PC-3 (cell line): ENCODE results near the gene SVOPL.

Experiments
- CTCF ChIP-seq: fragments of 300-600 bp; sonication (generic); conservative IDR thresholded peaks from 2 replicates; pipeline ENCODE4 v1.5.1; 2017; ENCODE audit warnings: antibody characterized with exemption, low read depth, mild to moderate bottlenecking, low read length
- EZH2 ChIP-seq: fragments of 300-600 bp; sonication (generic); IDR thresholded peaks from one replicate; pipeline ENCODE4 v1.6.1; 2017; ENCODE audit warnings: antibody characterized with exemption, mild to moderate bottlenecking, low read length; ENCODE audit not compliant: unreplicated experiment
- EZH2phosphoT487 ChIP-seq: fragments of 300-600 bp; sonication (generic); IDR thresholded peaks from 2 replicates; pipeline ENCODE4 v1.6.1; 2018; ENCODE audit warnings: mild to moderate bottlenecking, antibody characterized with exemption, low read length, borderline replicate concordance

DNA sequence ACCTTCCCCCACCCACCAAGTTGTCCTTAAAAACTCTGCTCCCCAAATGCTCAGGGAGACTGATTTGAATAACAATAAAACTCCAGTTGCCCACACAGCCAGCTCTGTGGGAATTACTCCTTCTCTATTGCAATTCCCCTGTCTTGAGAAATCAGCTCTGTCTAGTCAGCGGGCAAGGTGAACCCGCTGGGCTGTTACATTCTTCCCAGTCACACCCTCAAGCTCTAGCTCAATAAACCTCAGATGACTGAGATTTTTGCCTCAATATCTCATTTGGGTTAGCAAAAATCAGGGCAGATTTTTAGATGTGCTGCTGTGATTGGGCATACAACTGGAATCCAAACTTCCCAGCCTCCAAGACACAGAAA is 32.9 kb downstream of the SVOPL start:
- TF ChIP-seq CTCF (no peak), EZH2 (no peak), EZH2phosphoT487 (no peak)
